Measurements from ENCODE around the gene ULK2.

ULK2 gene

GRCh38 chr17:19729900-19730299, 137.8 kb downstream of the ULK2 start:
- Histone ChIP-seq H3K27ac (ENCODE audit: low read depth, low read length) (no peak overlapping the region), H4K5ac (ENCODE audit: low read length) (no peak overlapping the region), H3K4me2 (ENCODE audit: low read length) (no peak overlapping the region), H4K8ac (ENCODE audit: low read depth, low read length) (no peak overlapping the region), H2BK5ac (ENCODE audit: low read length) (no peak overlapping the region), H2BK120ac (ENCODE audit: low read depth, low read length) (no peak overlapping the region), H3K36me3 (ENCODE audit: control insufficient read depth, insufficient read depth, low read length) (no peaks in the 10 kb centered on the region), H2BK15ac (replicated peaks; ENCODE audit: low read depth) (no peak overlapping the region), H2AK5ac (ENCODE audit: low read length) (no peak overlapping the region), H3K4me1 (ENCODE audit: control insufficient read depth, low read depth, low read length) (no peaks in the 10 kb centered on the region), H3K4me3 (ENCODE audit: low read length) (no peak overlapping the region), H3K18ac (ENCODE audit: low read length) (no peak overlapping the region), H3K79me2 (ENCODE audit: control insufficient read depth, insufficient read depth, low read length) (no peaks in the 10 kb centered on the region), H3K23ac (ENCODE audit: low read length) (no peak overlapping the region), H3K79me1 (ENCODE audit: low read length) (no peaks in the 10 kb centered on the region), H3K27me3 (ENCODE audit: insufficient read depth, low read length, poor library complexity) (no peaks in the 10 kb centered on the region), H3K56ac (ENCODE audit: low read length) (no peak overlapping the region), H3K4ac (ENCODE audit: low read depth, low read length) (no peak overlapping the region), H3K9ac (ENCODE audit: low read length) (no peak overlapping the region)
- WGBS (ENCODE audit: extremely low coverage, insufficient coverage, low lambda C conversion rate), result no CpG with 5 or more reads among the region's 6 CpGs
- no peak for DNase-seq

GRCh38 chr17:19728084-19728495, 139.6 kb downstream of the ULK2 start:
- H3K27me3 ChIP-seq (ENCODE audit: insufficient read depth, low read length, poor library complexity), result no peaks in the 10 kb centered on the region
- no peaks in the 10 kb centered on the region for H3K36me3 ChIP-seq (ENCODE audit: control insufficient read depth, insufficient read depth, low read length)
- H3K56ac ChIP-seq (ENCODE audit: low read length), result no peak overlapping the region
- no peak overlapping the region for H2BK120ac ChIP-seq (ENCODE audit: low read depth, low read length)
- H3K79me1 ChIP-seq (ENCODE audit: low read length), result no peaks in the 10 kb centered on the region
- H3K4me3 ChIP-seq (ENCODE audit: low read length), result no peak overlapping the region
- no peak overlapping the region for H3K18ac ChIP-seq (ENCODE audit: low read length)
- no peak for DNase-seq
- no peak overlapping the region for H4K5ac ChIP-seq (ENCODE audit: low read length)
- H3K79me2 ChIP-seq (ENCODE audit: control insufficient read depth, insufficient read depth, low read length), result no peaks in the 10 kb centered on the region
- no peaks in the 10 kb centered on the region for H3K4me1 ChIP-seq (ENCODE audit: control insufficient read depth, low read depth, low read length)
- no peak overlapping the region for H3K4me2 ChIP-seq (ENCODE audit: low read length)
- H3K27ac ChIP-seq (ENCODE audit: low read depth, low read length), result no peak overlapping the region
- H2BK5ac ChIP-seq (ENCODE audit: low read length), result no peak overlapping the region
- no CpG with 5 or more reads among the region's 7 CpGs for WGBS (ENCODE audit: extremely low coverage, insufficient coverage, low lambda C conversion rate)
- H3K9ac ChIP-seq (ENCODE audit: low read length), result no peak overlapping the region
- H2BK15ac ChIP-seq (replicated peaks; ENCODE audit: low read depth), result no peak overlapping the region
- no peak overlapping the region for H3K23ac ChIP-seq (ENCODE audit: low read length)
- no peak overlapping the region for H3K4ac ChIP-seq (ENCODE audit: low read depth, low read length)
- no peak overlapping the region for H4K8ac ChIP-seq (ENCODE audit: low read depth, low read length)
- H2AK5ac ChIP-seq (ENCODE audit: low read length), result no peak overlapping the region

- no peaks in the 10 kb centered on the region for H3K4me1 ChIP-seq (ENCODE audit: control insufficient read depth, low read depth, low read length)
- no peak overlapping the region for H2BK5ac ChIP-seq (ENCODE audit: low read length)
- no peak overlapping the region for H3K18ac ChIP-seq (ENCODE audit: low read length)
- DNase-seq, result no peak
- H4K8ac ChIP-seq (ENCODE audit: low read depth, low read length), result no peak overlapping the region
- H3K79me1 ChIP-seq (ENCODE audit: low read length), result no peaks in the 10 kb centered on the region
- H3K79me2 ChIP-seq (ENCODE audit: control insufficient read depth, insufficient read depth, low read length), result no peaks in the 10 kb centered on the region
- no peak overlapping the region for H3K23ac ChIP-seq (ENCODE audit: low read length)
- no peaks in the 10 kb centered on the region for H3K27me3 ChIP-seq (ENCODE audit: insufficient read depth, low read length, poor library complexity)
- no peak overlapping the region for H3K27ac ChIP-seq (ENCODE audit: low read depth, low read length)
- WGBS (ENCODE audit: extremely low coverage, insufficient coverage, low lambda C conversion rate), result no CpG with 5 or more reads among the region's 4 CpGs
- no peak overlapping the region for H3K9ac ChIP-seq (ENCODE audit: low read length)
- H3K4ac ChIP-seq (ENCODE audit: low read depth, low read length), result no peak overlapping the region
- no peak overlapping the region for H3K4me2 ChIP-seq (ENCODE audit: low read length)
- no peak overlapping the region for H2BK120ac ChIP-seq (ENCODE audit: low read depth, low read length)
- no peak overlapping the region for H3K56ac ChIP-seq (ENCODE audit: low read length)
- no peak overlapping the region for H2AK5ac ChIP-seq (ENCODE audit: low read length)
- H3K36me3 ChIP-seq (ENCODE audit: control insufficient read depth, insufficient read depth, low read length), result no peaks in the 10 kb centered on the region
- H4K5ac ChIP-seq (ENCODE audit: low read length), result no peak overlapping the region
- no peak overlapping the region for H2BK15ac ChIP-seq (replicated peaks; ENCODE audit: low read depth)
- no peak overlapping the region for H3K4me3 ChIP-seq (ENCODE audit: low read length)
Observed at GRCh38 chr17:19727501-19728078, 140.1 kb downstream of the ULK2 start.

- H3K4ac ChIP-seq (ENCODE audit: low read depth, low read length), result no peak overlapping the region
- no peak overlapping the region for H2AK5ac ChIP-seq (ENCODE audit: low read length)
- no peak overlapping the region for H2BK120ac ChIP-seq (ENCODE audit: low read depth, low read length)
- H3K18ac ChIP-seq (ENCODE audit: low read length), result no peak overlapping the region
- no peak for DNase-seq
- no peaks in the 10 kb centered on the region for H3K36me3 ChIP-seq (ENCODE audit: control insufficient read depth, insufficient read depth, low read length)
- no peak overlapping the region for H4K8ac ChIP-seq (ENCODE audit: low read depth, low read length)
- H3K4me1 ChIP-seq (ENCODE audit: control insufficient read depth, low read depth, low read length), result no peaks in the 10 kb centered on the region
- no peak overlapping the region for H3K23ac ChIP-seq (ENCODE audit: low read length)
- H3K27me3 ChIP-seq (ENCODE audit: insufficient read depth, low read length, poor library complexity), result no peaks in the 10 kb centered on the region
- no peaks in the 10 kb centered on the region for H3K79me1 ChIP-seq (ENCODE audit: low read length)
- H3K79me2 ChIP-seq (ENCODE audit: control insufficient read depth, insufficient read depth, low read length), result no peaks in the 10 kb centered on the region
- no peak overlapping the region for H3K27ac ChIP-seq (ENCODE audit: low read depth, low read length)
- no peak overlapping the region for H3K9ac ChIP-seq (ENCODE audit: low read length)
- H2BK5ac ChIP-seq (ENCODE audit: low read length), result no peak overlapping the region
- no peak overlapping the region for H3K56ac ChIP-seq (ENCODE audit: low read length)
- WGBS (ENCODE audit: extremely low coverage, insufficient coverage, low lambda C conversion rate), result no CpG with 5 or more reads among the region's 7 CpGs
- H3K4me2 ChIP-seq (ENCODE audit: low read length), result no peak overlapping the region
- H3K4me3 ChIP-seq (ENCODE audit: low read length), result no peak overlapping the region
- no peak overlapping the region for H2BK15ac ChIP-seq (replicated peaks; ENCODE audit: low read depth)
- no peak overlapping the region for H4K5ac ChIP-seq (ENCODE audit: low read length)
Observed at GRCh38 chr17:19726631-19727376, 140.9 kb downstream of the ULK2 start.

- H3K79me2 ChIP-seq (ENCODE audit: control insufficient read depth, insufficient read depth, low read length), result no peaks in the 10 kb centered on the region
- no peak overlapping the region for H2BK5ac ChIP-seq (ENCODE audit: low read length)
- no peak overlapping the region for H2BK15ac ChIP-seq (replicated peaks; ENCODE audit: low read depth)
- no peak overlapping the region for H3K23ac ChIP-seq (ENCODE audit: low read length)
- H2BK120ac ChIP-seq (ENCODE audit: low read depth, low read length), result no peak overlapping the region
- no peak for DNase-seq
- H3K4ac ChIP-seq (ENCODE audit: low read depth, low read length), result no peak overlapping the region
- no CpG with 5 or more reads among the region's 5 CpGs for WGBS (ENCODE audit: extremely low coverage, insufficient coverage, low lambda C conversion rate)
- H3K4me3 ChIP-seq (ENCODE audit: low read length), result no peak overlapping the region
- no peak overlapping the region for H3K9ac ChIP-seq (ENCODE audit: low read length)
- no peaks in the 10 kb centered on the region for H3K36me3 ChIP-seq (ENCODE audit: control insufficient read depth, insufficient read depth, low read length)
- H3K79me1 ChIP-seq (ENCODE audit: low read length), result no peaks in the 10 kb centered on the region
- H4K8ac ChIP-seq (ENCODE audit: low read depth, low read length), result no peak overlapping the region
- no peaks in the 10 kb centered on the region for H3K4me1 ChIP-seq (ENCODE audit: control insufficient read depth, low read depth, low read length)
- no peak overlapping the region for H4K5ac ChIP-seq (ENCODE audit: low read length)
- H2AK5ac ChIP-seq (ENCODE audit: low read length), result no peak overlapping the region
- no peak overlapping the region for H3K56ac ChIP-seq (ENCODE audit: low read length)
- no peaks in the 10 kb centered on the region for H3K27me3 ChIP-seq (ENCODE audit: insufficient read depth, low read length, poor library complexity)
- H3K27ac ChIP-seq (ENCODE audit: low read depth, low read length), result no peak overlapping the region
- no peak overlapping the region for H3K18ac ChIP-seq (ENCODE audit: low read length)
- H3K4me2 ChIP-seq (ENCODE audit: low read length), result no peak overlapping the region
Observed at GRCh38 chr17:19725486-19725885, 142.2 kb downstream of the ULK2 start.
